ENCODE measurements around the gene ZNF486. TPM values are rescaled to one million over a fixed set of nuclear protein-coding genes. Genes with fewer than 3 reads are reported as not detected.

ZNF486 gene
- total RNA-seq: 5.2 and 7.6 TPM in 2 replicates

GRCh38 chr19:20167020-20167644 lies at the start of gene ZNF486:
Gene ZNF486, plus strand, starts transcription at chr19:20167214. Its CDS starts 117 bp downstream, at chr19:20167331.

Other genes starting within 250 kb of the ZNF486 start
- gene ZNF682, start 127.7 kb upstream of the ZNF486 start, total RNA-seq: 0.65 and 2.1 TPM in 2 replicates
- gene ZNF90, start 89.2 kb upstream of the ZNF486 start, total RNA-seq: 0.65 and 1.2 TPM in 2 replicates

Measured in epithelial cell of umbilical artery (primary cell).